ENCODE results near the gene PALLD.

PALLD gene

GRCh38 chr4:168831919-168832762 lies 335.3 kb downstream of the PALLD start (continued):
- no peak for TF ChIP-seq ZNF513 (tag by site-specific recombination; IDR thresholded peaks at IDR 0.05)
- TF ChIP-seq GFI1B (tag by site-specific recombination; IDR thresholded peaks at IDR 0.05) = no peak
- TF ChIP-seq, protein P1, sequence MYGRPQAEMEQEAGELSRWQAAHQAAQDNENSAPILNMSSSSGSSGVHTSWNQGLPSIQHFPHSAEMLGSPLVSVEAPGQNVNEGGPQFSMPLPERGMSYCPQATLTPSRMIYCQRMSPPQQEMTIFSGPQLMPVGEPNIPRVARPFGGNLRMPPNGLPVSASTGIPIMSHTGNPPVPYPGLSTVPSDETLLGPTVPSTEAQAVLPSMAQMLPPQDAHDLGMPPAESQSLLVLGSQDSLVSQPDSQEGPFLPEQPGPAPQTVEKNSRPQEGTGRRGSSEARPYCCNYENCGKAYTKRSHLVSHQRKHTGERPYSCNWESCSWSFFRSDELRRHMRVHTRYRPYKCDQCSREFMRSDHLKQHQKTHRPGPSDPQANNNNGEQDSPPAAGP (tag by site-specific recombination; IDR thresholded peaks at IDR 0.05) = 0 out of 2 replicates have a peak, but pooled peaks have one; percentile 31
- no peak for TF ChIP-seq ZNF701 (tag by site-specific recombination; IDR thresholded peaks at IDR 0.05)
- peak; percentile 79 for TF ChIP-seq PRDM10 (tag by site-specific recombination; IDR thresholded peaks at IDR 0.05)
- no peak for TF ChIP-seq ZNF501 (tag by site-specific recombination; IDR thresholded peaks at IDR 0.05)
- no peak for TF ChIP-seq ZNF350 (tag by site-specific recombination; IDR thresholded peaks at IDR 0.05)
- no peak for TF ChIP-seq ZNF624 (tag by site-specific recombination; IDR thresholded peaks at IDR 0.05)
- TF ChIP-seq, protein P2, sequence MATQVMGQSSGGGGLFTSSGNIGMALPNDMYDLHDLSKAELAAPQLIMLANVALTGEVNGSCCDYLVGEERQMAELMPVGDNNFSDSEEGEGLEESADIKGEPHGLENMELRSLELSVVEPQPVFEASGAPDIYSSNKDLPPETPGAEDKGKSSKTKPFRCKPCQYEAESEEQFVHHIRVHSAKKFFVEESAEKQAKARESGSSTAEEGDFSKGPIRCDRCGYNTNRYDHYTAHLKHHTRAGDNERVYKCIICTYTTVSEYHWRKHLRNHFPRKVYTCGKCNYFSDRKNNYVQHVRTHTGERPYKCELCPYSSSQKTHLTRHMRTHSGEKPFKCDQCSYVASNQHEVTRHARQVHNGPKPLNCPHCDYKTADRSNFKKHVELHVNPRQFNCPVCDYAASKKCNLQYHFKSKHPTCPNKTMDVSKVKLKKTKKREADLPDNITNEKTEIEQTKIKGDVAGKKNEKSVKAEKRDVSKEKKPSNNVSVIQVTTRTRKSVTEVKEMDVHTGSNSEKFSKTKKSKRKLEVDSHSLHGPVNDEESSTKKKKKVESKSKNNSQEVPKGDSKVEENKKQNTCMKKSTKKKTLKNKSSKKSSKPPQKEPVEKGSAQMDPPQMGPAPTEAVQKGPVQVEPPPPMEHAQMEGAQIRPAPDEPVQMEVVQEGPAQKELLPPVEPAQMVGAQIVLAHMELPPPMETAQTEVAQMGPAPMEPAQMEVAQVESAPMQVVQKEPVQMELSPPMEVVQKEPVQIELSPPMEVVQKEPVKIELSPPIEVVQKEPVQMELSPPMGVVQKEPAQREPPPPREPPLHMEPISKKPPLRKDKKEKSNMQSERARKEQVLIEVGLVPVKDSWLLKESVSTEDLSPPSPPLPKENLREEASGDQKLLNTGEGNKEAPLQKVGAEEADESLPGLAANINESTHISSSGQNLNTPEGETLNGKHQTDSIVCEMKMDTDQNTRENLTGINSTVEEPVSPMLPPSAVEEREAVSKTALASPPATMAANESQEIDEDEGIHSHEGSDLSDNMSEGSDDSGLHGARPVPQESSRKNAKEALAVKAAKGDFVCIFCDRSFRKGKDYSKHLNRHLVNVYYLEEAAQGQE (tag by site-specific recombination; IDR thresholded peaks at IDR 0.05) = 0 out of 2 replicates have a peak, but pooled peaks have one; percentile 20
- TF ChIP-seq, protein P3, sequence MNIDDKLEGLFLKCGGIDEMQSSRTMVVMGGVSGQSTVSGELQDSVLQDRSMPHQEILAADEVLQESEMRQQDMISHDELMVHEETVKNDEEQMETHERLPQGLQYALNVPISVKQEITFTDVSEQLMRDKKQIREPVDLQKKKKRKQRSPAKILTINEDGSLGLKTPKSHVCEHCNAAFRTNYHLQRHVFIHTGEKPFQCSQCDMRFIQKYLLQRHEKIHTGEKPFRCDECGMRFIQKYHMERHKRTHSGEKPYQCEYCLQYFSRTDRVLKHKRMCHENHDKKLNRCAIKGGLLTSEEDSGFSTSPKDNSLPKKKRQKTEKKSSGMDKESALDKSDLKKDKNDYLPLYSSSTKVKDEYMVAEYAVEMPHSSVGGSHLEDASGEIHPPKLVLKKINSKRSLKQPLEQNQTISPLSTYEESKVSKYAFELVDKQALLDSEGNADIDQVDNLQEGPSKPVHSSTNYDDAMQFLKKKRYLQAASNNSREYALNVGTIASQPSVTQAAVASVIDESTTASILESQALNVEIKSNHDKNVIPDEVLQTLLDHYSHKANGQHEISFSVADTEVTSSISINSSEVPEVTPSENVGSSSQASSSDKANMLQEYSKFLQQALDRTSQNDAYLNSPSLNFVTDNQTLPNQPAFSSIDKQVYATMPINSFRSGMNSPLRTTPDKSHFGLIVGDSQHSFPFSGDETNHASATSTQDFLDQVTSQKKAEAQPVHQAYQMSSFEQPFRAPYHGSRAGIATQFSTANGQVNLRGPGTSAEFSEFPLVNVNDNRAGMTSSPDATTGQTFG (tag by site-specific recombination; IDR thresholded peaks at IDR 0.05; ENCODE audit: borderline replicate concordance) = no peak
- TF ChIP-seq ZNF785 (tag by site-specific recombination; IDR thresholded peaks at IDR 0.05) = no peak
- TF ChIP-seq, protein P4, sequence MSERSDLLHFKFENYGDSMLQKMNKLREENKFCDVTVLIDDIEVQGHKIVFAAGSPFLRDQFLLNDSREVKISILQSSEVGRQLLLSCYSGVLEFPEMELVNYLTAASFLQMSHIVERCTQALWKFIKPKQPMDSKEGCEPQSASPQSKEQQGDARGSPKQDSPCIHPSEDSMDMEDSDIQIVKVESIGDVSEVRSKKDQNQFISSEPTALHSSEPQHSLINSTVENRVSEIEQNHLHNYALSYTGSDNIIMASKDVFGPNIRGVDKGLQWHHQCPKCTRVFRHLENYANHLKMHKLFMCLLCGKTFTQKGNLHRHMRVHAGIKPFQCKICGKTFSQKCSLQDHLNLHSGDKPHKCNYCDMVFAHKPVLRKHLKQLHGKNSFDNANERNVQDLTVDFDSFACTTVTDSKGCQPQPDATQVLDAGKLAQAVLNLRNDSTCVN (tag by site-specific recombination; optimal IDR thresholded peaks at IDR 0.05) = peak; percentile 69
- no peak for TF ChIP-seq ZSCAN5A (tag by site-specific recombination; IDR thresholded peaks at IDR 0.05)
- TF ChIP-seq HOXC10 (CRISPR knock-in tag; IDR thresholded peaks at IDR 0.05) = no peak
- no peak for TF ChIP-seq BCL11B (tag by site-specific recombination; IDR thresholded peaks at IDR 0.05; ENCODE audit: low read depth)
- TF ChIP-seq ZNF777 (tag by site-specific recombination; IDR thresholded peaks at IDR 0.05; ENCODE audit: borderline replicate concordance) = no peak
- no peak for TF ChIP-seq ZNF354C (tag by site-specific recombination; IDR thresholded peaks at IDR 0.05; ENCODE audit: borderline replicate concordance, low read depth)
- 0 out of 2 replicates have a peak, but pooled peaks have one; percentile 45 for TF ChIP-seq ZNF184 (tag by site-specific recombination; IDR thresholded peaks at IDR 0.05)
- TF ChIP-seq ZNF157 (tag by site-specific recombination; IDR thresholded peaks at IDR 0.05) = no peak
- no peak for TF ChIP-seq ZNF266 (tag by site-specific recombination; IDR thresholded peaks at IDR 0.05; ENCODE audit: low read depth)
- TF ChIP-seq ZNF514 (tag by site-specific recombination; IDR thresholded peaks at IDR 0.05) = no peak
- no peak for TF ChIP-seq KLF16 (tag by site-specific recombination; IDR thresholded peaks at IDR 0.05)

Data from HEK293 (cell line).